Measurements from ENCODE around the gene NUDCD2. TPM values are rescaled to one million over a fixed set of nuclear protein-coding genes. Genes with fewer than 3 reads are reported as not detected.
A peak's percentile ranks its signal among the peaks of the same experiment; 100 is the strongest.

The NUDCD2 gene
- total and polyA plus RNA-seq, 9 of the 15 experiments (the other 6 are each of a cell fraction or from before 2014, with no cell fraction given) = 14.6 to 76.9 (median 32.5) TPM

- TF ChIP-seq LARP7 (IDR thresholded peaks at IDR 0.05) (0 out of 2 replicates have a peak, but pooled peaks have one; percentile 34), SAFB (IDR thresholded peaks at IDR 0.05; ENCODE audit: borderline replicate concordance, low read depth, low read length) (no peak), ZKSCAN8 (CRISPR knock-in tag; IDR thresholded peaks at IDR 0.05) (no peak), TOE1 (IDR thresholded peaks at IDR 0.05; ENCODE audit: borderline replicate concordance) (0 out of 2 replicates have a peak, but pooled peaks have one; percentile 23), TOE1 (CRISPR knock-in tag; IDR thresholded peaks at IDR 0.05; ENCODE audit: borderline replicate concordance, low read depth) (no peak), ZNF318 (IDR thresholded peaks at IDR 0.05; ENCODE audit: borderline replicate concordance in 1 of 2, low read depth in 1 of 2) (no peak), TGIF2 (CRISPR knock-in tag; IDR thresholded peaks at IDR 0.05) (no peak), CREM (IDR thresholded peaks at IDR 0.05; ENCODE audit: low read depth) (no peak), MNT (conservative IDR thresholded peaks at IDR 0.05) (no peak), SMAD4 (CRISPR knock-in tag; conservative IDR thresholded peaks at IDR 0.05) (no peak), SMARCC2 (IDR thresholded peaks at IDR 0.05; ENCODE audit: low read depth) (no peak), BRCA1 (IDR thresholded peaks at IDR 0.05) (no peak), BRCA1 (CRISPR knock-in tag; IDR thresholded peaks at IDR 0.05) (no peak), KAT7 (CRISPR knock-in tag; IDR thresholded peaks at IDR 0.05; ENCODE audit: borderline replicate concordance) (no peak), STAT5A (IDR thresholded peaks at IDR 0.05; ENCODE audit: borderline replicate concordance, low read length) (no peak), ATF1 (CRISPR knock-in tag; IDR thresholded peaks at IDR 0.05) (no peak), ATF1 (tag; IDR thresholded peaks at IDR 0.05) (peak; percentile 18; the same call in 1 of the 2 replicates)
- TF ChIP-seq, protein P1, sequence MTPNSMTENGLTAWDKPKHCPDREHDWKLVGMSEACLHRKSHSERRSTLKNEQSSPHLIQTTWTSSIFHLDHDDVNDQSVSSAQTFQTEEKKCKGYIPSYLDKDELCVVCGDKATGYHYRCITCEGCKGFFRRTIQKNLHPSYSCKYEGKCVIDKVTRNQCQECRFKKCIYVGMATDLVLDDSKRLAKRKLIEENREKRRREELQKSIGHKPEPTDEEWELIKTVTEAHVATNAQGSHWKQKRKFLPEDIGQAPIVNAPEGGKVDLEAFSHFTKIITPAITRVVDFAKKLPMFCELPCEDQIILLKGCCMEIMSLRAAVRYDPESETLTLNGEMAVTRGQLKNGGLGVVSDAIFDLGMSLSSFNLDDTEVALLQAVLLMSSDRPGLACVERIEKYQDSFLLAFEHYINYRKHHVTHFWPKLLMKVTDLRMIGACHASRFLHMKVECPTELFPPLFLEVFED (CRISPR knock-in tag; conservative IDR thresholded peaks at IDR 0.05) = 0 out of 2 replicates have a peak, but pooled peaks have one; percentile 38
Observed at GRCh38 chr5:163433271-163433670, 26.6 kb downstream of the NUDCD2 start (continued).

All from K562 (cell line).